Gastroesophageal sphincter (tissue), 4 donors: ENCODE results near the gene MATK. TPM values are rescaled to one million over a fixed set of nuclear protein-coding genes. Genes with fewer than 3 reads are reported as not detected.

Experiments used
- ATAC-seq: fragments of 150-250 bp; one replicate; pipeline ENCODE4 v1.9.1; 2016; ENCODE audit warnings: mild to moderate bottlenecking, moderate library complexity
- H3K27ac ChIP-seq, 4 donors: fragments of 200-600 bp; sonication (generic) in 3 of 4; 1 replicate in 3 of 4; 2 replicates in 1 of 4; pipeline ENCODE4 v1.5.1; 2016 to 2019
- H3K27me3 ChIP-seq: fragments of 200-600 bp; sonication (generic); one replicate; pipeline ENCODE4 v1.5.1; 2019
- H3K36me3 ChIP-seq, 2 donors: fragments of 200-600 bp; sonication (generic); one replicate each; pipeline ENCODE4 v1.5.1; 2019; ENCODE audit warnings: control low read depth in 1 of 2
- H3K4me1 ChIP-seq, 3 donors: fragments of 200-600 bp; sonication (generic); 1 replicate in 2 of 3; 2 replicates in 1 of 3; pipeline ENCODE4 v1.5.1; 2016 to 2019; ENCODE audit warnings: control low read depth in 2 of 3
- H3K4me3 ChIP-seq, 2 donors: fragments of 200-600 bp; sonication (generic); one replicate each; pipeline ENCODE4 v1.5.1; 2019; ENCODE audit warnings: mild to moderate bottlenecking in 1 of 2, moderate library complexity in 1 of 2
- H3K9me3 ChIP-seq, 3 donors: fragments of 200-600 bp; sonication (generic); one replicate each; pipeline ENCODE4 v1.5.1; 2017 to 2019; ENCODE audit warnings: control low read depth in 2 of 3
- EP300 ChIP-seq: sonication (generic); formaldehyde crosslinking; IDR thresholded peaks from one replicate; pipeline ENCODE4 v1.6.1; 2017; ENCODE audit warnings: antibody characterized with exemption, mild to moderate bottlenecking
- POLR2A ChIP-seq, 2 donors: fragments of 450-650 bp; IDR thresholded peaks; one replicate each; pipeline ENCODE4 v1.6.1; 2017; ENCODE audit warnings: antibody characterized with exemption in 2 of 2, mild to moderate bottlenecking in 2 of 2, moderate library complexity in 1 of 2
- POLR2AphosphoS5 ChIP-seq: sonication (generic); formaldehyde crosslinking; IDR thresholded peaks from one replicate; pipeline ENCODE4 v1.6.1; 2017; ENCODE audit warnings: antibody characterized with exemption
- WGBS, 2 donors: methylation state at CpG; one replicate each; pipeline ENCODE4 v1.1.5; 2018; ENCODE audit warnings: low coverage in 1 of 2; 5-methylcytosine and 5-hydroxymethylcytosine counted together
- total RNA-seq, 4 donors: library from RNA; depleted of rRNA; stranded (reverse); fragments of >200 nt; gene quantifications; one replicate each; pipeline ENCODE4 v1.1.0, GENCODE V29; 2016
- TF ChIP-seq, protein P1 (sequence below), 4 experiments: fragments of 200-600 bp in 2 of 4; fragments of 450-650 bp in 2 of 4; sonication (generic) in 1 of 4; IDR thresholded peaks; one replicate each; pipeline ENCODE4 v1.5.1; 2017 to 2019; ENCODE audit warnings: antibody characterized with exemption in 4 of 4, mild to moderate bottlenecking in 2 of 4, moderate library complexity in 2 of 4

The MATK gene
- total RNA-seq, 4 donors from 2014 or later: 0.47 to 5.0 (median 1.7) TPM

DNA sequence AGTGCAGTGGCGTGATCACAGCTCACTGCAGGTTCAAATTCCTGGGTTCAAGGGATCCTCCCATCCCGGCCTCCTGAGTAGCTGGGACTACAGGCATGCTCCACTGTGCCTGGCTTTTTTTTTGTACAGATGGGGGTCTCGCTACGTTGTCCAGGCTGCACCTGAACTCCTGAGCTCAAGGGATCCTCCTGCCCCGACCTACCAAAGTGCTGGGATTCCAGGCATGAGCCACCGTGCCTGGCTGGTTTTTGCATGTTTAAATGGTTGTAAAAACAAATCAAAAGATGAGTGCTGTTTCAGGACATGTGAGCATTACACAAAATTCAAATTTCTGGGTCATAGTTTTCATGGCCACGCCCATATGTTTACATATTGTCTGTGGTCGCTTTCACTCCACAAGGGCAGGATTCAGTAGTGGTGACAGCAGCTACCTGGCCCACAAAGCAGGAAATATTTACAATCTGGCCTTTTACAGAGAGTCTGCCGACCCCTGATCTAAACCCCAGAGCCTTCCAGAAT lies 5.3 kb downstream of the MATK start:
- no peaks in the 10 kb centered on the region for H3K36me3 ChIP-seq
- 92% methylated on average over 2 to 4 of the region's 9 CpGs for WGBS, 2 donors
- H3K27me3 ChIP-seq: peaks cover 73% of the 10 kb centered on the region
- H3K4me3 ChIP-seq: no peak overlapping the region
- TF ChIP-seq, protein P1, sequence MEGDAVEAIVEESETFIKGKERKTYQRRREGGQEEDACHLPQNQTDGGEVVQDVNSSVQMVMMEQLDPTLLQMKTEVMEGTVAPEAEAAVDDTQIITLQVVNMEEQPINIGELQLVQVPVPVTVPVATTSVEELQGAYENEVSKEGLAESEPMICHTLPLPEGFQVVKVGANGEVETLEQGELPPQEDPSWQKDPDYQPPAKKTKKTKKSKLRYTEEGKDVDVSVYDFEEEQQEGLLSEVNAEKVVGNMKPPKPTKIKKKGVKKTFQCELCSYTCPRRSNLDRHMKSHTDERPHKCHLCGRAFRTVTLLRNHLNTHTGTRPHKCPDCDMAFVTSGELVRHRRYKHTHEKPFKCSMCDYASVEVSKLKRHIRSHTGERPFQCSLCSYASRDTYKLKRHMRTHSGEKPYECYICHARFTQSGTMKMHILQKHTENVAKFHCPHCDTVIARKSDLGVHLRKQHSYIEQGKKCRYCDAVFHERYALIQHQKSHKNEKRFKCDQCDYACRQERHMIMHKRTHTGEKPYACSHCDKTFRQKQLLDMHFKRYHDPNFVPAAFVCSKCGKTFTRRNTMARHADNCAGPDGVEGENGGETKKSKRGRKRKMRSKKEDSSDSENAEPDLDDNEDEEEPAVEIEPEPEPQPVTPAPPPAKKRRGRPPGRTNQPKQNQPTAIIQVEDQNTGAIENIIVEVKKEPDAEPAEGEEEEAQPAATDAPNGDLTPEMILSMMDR (IDR thresholded peaks at IDR 0.05): no peak
- TF ChIP-seq POLR2A (IDR thresholded peaks at IDR 0.05): no peak
- TF ChIP-seq POLR2AphosphoS5: no peak
- TF ChIP-seq EP300: no peak
- no peak for ATAC-seq
- peaks cover 0 to 10% (median 0%) of the 10 kb centered on the region in 3 donors for H3K4me1 ChIP-seq
- no peak overlapping the region for H3K27ac ChIP-seq
- peaks cover 0 to 31% (median 2%) of the 10 kb centered on the region in 3 donors for H3K9me3 ChIP-seq

DNA sequence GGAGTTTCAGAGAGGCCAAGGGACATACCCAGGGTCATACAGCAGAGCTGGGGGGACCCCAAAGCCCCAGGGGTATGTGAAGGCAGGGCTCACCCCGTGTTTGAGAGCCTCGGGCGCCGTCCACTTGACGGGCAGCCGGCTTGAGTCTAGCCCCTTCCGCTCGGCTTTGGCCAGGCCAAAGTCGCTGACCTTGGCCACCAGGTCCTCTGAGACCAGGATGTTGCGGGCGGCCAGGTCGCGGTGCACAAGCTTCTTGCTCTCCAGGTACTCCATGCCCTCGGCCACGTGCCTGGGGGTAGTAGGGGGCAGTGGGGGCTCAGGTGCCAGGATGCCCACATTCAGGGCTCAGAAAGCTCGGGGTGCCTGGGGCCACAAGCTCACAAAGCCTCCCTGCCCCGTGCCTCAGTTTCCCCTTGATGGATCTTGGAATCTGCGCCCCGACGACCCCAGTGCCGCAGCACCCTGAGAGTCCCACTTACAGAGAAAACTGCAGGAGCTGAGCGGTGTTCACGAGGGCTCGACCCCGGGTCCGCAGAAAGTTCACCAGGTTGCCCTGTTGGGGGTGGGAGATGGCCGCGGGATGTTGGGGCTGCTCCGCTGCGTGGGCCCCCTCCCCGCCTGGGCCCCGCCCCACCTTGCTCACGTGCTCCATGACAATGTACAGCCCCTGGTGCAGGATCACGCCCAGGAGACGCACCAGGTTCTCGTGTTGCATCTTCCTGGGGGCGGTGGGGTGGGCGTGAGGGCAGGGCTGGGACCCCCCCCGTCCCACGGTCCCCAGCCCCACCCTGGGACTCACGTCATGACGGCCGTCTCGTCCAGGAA lies 7.1 kb downstream of the MATK start:
- H3K27ac ChIP-seq: no peak overlapping the region
- no peaks in the 10 kb centered on the region for H3K36me3 ChIP-seq
- H3K4me3 ChIP-seq: no peak overlapping the region
- peaks cover 56% of the 10 kb centered on the region for H3K27me3 ChIP-seq
- no peak for ATAC-seq
- no peaks in the 10 kb centered on the region for H3K4me1 ChIP-seq
- WGBS, 2 donors: 32% methylated on average over 3 of the region's 44 CpGs; no CpG with 5 or more reads in 1 of the 2 donors
- peaks cover 0 to 31% (median 2%) of the 10 kb centered on the region in 3 donors for H3K9me3 ChIP-seq
- no peak for TF ChIP-seq POLR2AphosphoS5
- no peak for TF ChIP-seq EP300
- no peak for TF ChIP-seq POLR2A (IDR thresholded peaks at IDR 0.05)
- TF ChIP-seq, protein P1 (IDR thresholded peaks at IDR 0.05): no peak

DNA sequence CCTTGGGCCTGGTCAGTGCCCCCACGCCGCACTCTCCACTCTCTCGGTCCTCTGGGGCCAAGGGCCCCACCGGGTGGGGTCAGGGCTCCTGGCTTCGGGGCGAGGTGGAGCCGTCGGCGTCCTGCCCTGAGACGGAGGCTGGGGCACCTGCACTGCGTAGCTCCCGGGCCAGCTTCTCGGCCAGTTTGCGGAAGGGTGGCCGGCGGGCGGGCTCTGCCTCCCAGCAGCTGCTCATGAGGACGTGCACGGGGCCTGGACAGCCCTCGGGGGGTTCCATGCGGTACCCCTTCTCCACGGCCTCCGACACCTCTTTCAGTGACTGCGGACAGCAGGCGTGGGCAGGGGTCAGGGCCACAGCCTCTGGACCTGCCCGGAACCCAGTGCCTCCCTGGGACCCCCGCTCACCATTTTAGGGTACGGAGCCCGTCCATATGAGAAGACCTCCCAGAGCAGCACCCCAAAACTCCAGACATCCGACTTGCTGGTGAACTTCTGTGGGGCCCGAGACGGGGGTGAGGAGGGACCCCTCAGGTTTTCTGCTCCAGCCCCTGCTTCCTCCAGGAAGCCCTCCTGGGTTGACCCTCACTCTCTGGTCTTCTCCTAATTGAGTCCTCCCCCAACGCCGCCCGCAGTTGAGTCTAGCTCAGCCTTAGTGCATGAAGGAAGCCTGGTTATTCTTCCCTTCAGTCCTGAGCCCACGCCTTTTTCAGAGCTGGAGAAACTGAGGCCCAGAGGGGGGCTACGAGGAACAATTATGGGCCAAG lies 7.9 kb downstream of the MATK start:
- WGBS, 2 donors: 50% methylated on average over 1 of the region's 37 CpGs; no CpG with 5 or more reads in 1 of the 2 donors
- H3K9me3 ChIP-seq: peaks cover 0 to 31% (median 2%) of the 10 kb centered on the region in 3 donors
- peaks cover 48% of the 10 kb centered on the region for H3K27me3 ChIP-seq
- no peak overlapping the region for H3K27ac ChIP-seq
- no peak overlapping the region for H3K4me3 ChIP-seq
- no peak for ATAC-seq
- TF ChIP-seq POLR2A (IDR thresholded peaks at IDR 0.05) (no peak), EP300 (no peak), POLR2AphosphoS5 (no peak)
- TF ChIP-seq, protein P1 (IDR thresholded peaks at IDR 0.05): no peak
- no peaks in the 10 kb centered on the region for H3K4me1 ChIP-seq
- no peaks in the 10 kb centered on the region for H3K36me3 ChIP-seq

DNA sequence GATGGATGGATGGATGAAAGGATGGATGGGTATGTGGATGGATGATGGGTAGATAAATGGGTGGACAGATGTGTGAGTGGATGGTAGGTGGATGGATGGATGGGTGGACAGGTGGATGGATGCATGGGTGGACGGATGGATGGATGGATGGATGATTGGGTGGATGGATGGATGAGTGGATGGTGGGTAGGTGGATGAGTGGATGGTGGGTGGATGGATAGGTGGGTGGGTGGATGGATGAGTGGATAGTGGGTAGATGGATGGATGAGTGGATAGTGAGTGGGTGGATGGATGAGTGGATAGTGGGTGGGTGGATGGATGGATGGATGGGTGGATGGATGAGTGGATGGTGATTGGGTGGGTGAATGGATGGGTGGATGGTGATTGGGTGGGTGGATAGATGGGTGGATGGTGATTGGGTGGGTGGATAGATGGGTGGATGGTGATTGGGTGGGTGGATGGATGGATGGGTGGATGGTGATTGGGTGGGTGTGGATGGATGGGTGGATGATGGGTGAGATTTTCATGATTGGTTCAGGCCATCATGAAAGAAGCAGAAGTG lies 9.6 kb downstream of the MATK start:
- peaks cover 0 to 15% (median 2%) of the 10 kb centered on the region in 3 donors for H3K9me3 ChIP-seq
- TF ChIP-seq POLR2AphosphoS5 (no peak), POLR2A (IDR thresholded peaks at IDR 0.05) (no peak), EP300 (no peak)
- TF ChIP-seq, protein P1 (IDR thresholded peaks at IDR 0.05): no peak
- peaks cover 37% of the 10 kb centered on the region for H3K27me3 ChIP-seq
- no peaks in the 10 kb centered on the region for H3K4me1 ChIP-seq
- H3K4me3 ChIP-seq: no peak overlapping the region
- 86 to 93% methylated on average over 1 of the region's 1 CpG for WGBS, 2 donors
- H3K27ac ChIP-seq: no peak overlapping the region
- H3K36me3 ChIP-seq: no peaks in the 10 kb centered on the region
- no peak for ATAC-seq
